GDM1 (cell line): ENCODE results near the gene GNG14.
A peak's percentile ranks its signal among the peaks of the same experiment; 100 is the strongest.
"Not testable (repeated sequence)": the region's sequence is repeated elsewhere in the genome, so short reads cannot be mapped to it uniquely, and the experiment has no call there.

ENCODE experiments used
- DNase-seq: peaks from one replicate; lab custom pipeline; 2025; lab: John Stamatoyannopoulos, UW

GNG14 gene

GRCh38 chr19:12723641-12724426 is 36.0 kb downstream of the GNG14 start, which contains the start of gene TNPO2:
Gene TNPO2, minus strand, starts transcription at chr19:12723932. Its CDS starts 2,955 bp downstream, at chr19:12720977.
- peak; percentile 54 for DNase-seq

GRCh38 chr19:12725612-12726011 is 37.8 kb downstream of the GNG14 start:
- not testable (repeated sequence) for DNase-seq

GRCh38 chr19:12726988-12727316 is 39.2 kb downstream of the GNG14 start:
- no peak for DNase-seq

GRCh38 chr19:12727745-12728433 is 40.1 kb downstream of the GNG14 start:
- no peak for DNase-seq

GRCh38 chr19:12730064-12730463 is 42.3 kb downstream of the GNG14 start:
- DNase-seq, result no peak

- no peak for DNase-seq
Observed at GRCh38 chr19:12731337-12731736, 43.5 kb downstream of the GNG14 start.

GRCh38 chr19:12733369-12734214 is 45.8 kb downstream of the GNG14 start:
- no peak for DNase-seq

GRCh38 chr19:12736995-12737834 is 49.4 kb downstream of the GNG14 start, which contains the start of gene GET3:
Gene GET3, plus strand, starts transcription at chr19:12737497. Its CDS starts 9 bp downstream, at chr19:12737506.
- peak; percentile 96 for DNase-seq

- DNase-seq, result no peak
Observed at GRCh38 chr19:12737835-12738351, 50.1 kb downstream of the GNG14 start.
